GM12892 (cell line): ENCODE data around the gene ZNF624.

Experiments
- POLR2A ChIP-seq: IDR thresholded peaks from 2 replicates; pipeline ENCODE4 v1.6.1; 2011; ENCODE audit warnings: low read depth, low read length, control low read depth
- POLR2AphosphoS5 ChIP-seq: IDR thresholded peaks from 2 replicates; pipeline ENCODE4 v1.6.1; 2011; ENCODE audit warnings: low read depth, low read length, control low read depth

GRCh38 chr17:16617481-16618060 lies 36.1 kb downstream of the ZNF624 start:
- TF ChIP-seq POLR2A (no peak), POLR2AphosphoS5 (no peak)
